Spleen (tissue), 7 donors: ENCODE measurements around the gene CKLF.

Source experiments
- POLR2AphosphoS5 ChIP-seq, 3 donors: sonication (generic); formaldehyde crosslinking; IDR thresholded peaks; one replicate each; pipeline ENCODE4 v1.5.1; 2017; ENCODE audit warnings: antibody characterized with exemption in 3 of 3
- TF ChIP-seq, protein P1 (sequence below), 11 experiments: fragments of 200-600 bp in 7 of 11; fragments of 450-650 bp in 4 of 11; sonication (generic) in 4 of 11; IDR thresholded peaks in 8 of 11; conservative IDR thresholded peaks in 3 of 11; 1 replicate in 7 of 11; 2 replicates in 4 of 11; pipeline versions ENCODE4 v1.4.0 to v1.8.0; 2016 to 2021; ENCODE audit warnings: antibody characterized with exemption in 11 of 11, inconsistent platforms in 4 of 11, mild to moderate bottlenecking in 1 of 11
- donor health status: DM: no; HTN: no; CAD: no; lungs with moderate emphysema.
- donor health status: DM: no; HTN: no; CAD: no.
- donor health status: DM: no; HTN: no; CAD: no.

DNA sequence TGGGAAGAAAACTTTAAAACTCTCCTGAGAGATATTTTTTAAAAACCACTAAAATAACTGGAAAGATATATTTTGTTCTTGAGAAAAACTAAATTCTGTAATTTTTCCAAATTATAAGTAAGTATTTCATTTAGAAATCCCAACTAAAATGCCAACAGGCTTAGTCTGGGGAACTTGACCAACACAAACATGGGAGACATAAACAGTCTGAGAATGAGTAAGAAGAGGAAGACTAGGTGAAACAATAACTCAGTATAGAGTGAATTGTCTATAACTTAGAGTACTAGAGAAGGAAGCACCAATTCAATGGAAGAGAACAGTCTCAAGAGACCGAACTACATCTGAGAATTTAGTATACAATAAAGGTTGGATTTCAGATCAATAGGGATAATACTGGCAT lies 16.8 kb downstream of the CKLF start:
- TF ChIP-seq, protein P1, sequence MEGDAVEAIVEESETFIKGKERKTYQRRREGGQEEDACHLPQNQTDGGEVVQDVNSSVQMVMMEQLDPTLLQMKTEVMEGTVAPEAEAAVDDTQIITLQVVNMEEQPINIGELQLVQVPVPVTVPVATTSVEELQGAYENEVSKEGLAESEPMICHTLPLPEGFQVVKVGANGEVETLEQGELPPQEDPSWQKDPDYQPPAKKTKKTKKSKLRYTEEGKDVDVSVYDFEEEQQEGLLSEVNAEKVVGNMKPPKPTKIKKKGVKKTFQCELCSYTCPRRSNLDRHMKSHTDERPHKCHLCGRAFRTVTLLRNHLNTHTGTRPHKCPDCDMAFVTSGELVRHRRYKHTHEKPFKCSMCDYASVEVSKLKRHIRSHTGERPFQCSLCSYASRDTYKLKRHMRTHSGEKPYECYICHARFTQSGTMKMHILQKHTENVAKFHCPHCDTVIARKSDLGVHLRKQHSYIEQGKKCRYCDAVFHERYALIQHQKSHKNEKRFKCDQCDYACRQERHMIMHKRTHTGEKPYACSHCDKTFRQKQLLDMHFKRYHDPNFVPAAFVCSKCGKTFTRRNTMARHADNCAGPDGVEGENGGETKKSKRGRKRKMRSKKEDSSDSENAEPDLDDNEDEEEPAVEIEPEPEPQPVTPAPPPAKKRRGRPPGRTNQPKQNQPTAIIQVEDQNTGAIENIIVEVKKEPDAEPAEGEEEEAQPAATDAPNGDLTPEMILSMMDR (IDR thresholded peaks at IDR 0.05 in 8 of 11, conservative IDR thresholded peaks at IDR 0.05 in 3 of 11) = no peak
- TF ChIP-seq POLR2AphosphoS5 (IDR thresholded peaks at IDR 0.05) = no peak
